ENCODE measurements around the gene SMAD3. TPM values are rescaled to one million over a fixed set of nuclear protein-coding genes. Genes with fewer than 3 reads are reported as not detected.

Gene SMAD3
- total RNA-seq, 2 donors from 2014 or later: 20.8 to 37.8 TPM

GRCh38 chr15:67084561-67084960 is 19.2 kb downstream of the SMAD3 start:
- Histone ChIP-seq H3K27ac (no peak overlapping the region), H3K36me3 (no peaks in the 10 kb centered on the region), H3K4me1 (peaks cover 0 to 97% of the 10 kb centered on the region in 2 donors), H3K9me3 (no peaks in the 10 kb centered on the region), H3K4me3 (no peak overlapping the region), H3K27me3 (no peaks in the 10 kb centered on the region)
- TF ChIP-seq CTCF (IDR thresholded peaks at IDR 0.05): no peak
- DNase-seq (ENCODE audit: low spot score): no peak

- Histone ChIP-seq H3K4me1 (peaks cover 0 to 97% of the 10 kb centered on the region in 2 donors), H3K4me3 (no peak overlapping the region), H3K9me3 (no peaks in the 10 kb centered on the region), H3K36me3 (no peaks in the 10 kb centered on the region), H3K27ac (no peak overlapping the region), H3K27me3 (no peaks in the 10 kb centered on the region)
- no peak for DNase-seq (ENCODE audit: low spot score)
- no peak for TF ChIP-seq CTCF (IDR thresholded peaks at IDR 0.05)
Observed at GRCh38 chr15:67085237-67085817, 19.9 kb downstream of the SMAD3 start.

- no peak for TF ChIP-seq CTCF (IDR thresholded peaks at IDR 0.05)
- DNase-seq (ENCODE audit: low spot score): no peak
- peak overlapping the region in 1 of 2 donors; percentile 6 for H3K27ac ChIP-seq
Observed at GRCh38 chr15:67085818-67086636, 20.6 kb downstream of the SMAD3 start.

GRCh38 chr15:67086637-67086914 is 21.2 kb downstream of the SMAD3 start:
- H3K27ac ChIP-seq: peak overlapping the region in 1 of 2 donors; percentile 6
- H3K36me3 ChIP-seq: no peaks in the 10 kb centered on the region
- no peaks in the 10 kb centered on the region for H3K27me3 ChIP-seq
- H3K4me1 ChIP-seq: peaks cover 0 to 97% of the 10 kb centered on the region in 2 donors
- no peaks in the 10 kb centered on the region for H3K9me3 ChIP-seq
- no peak for TF ChIP-seq CTCF (IDR thresholded peaks at IDR 0.05)
- no peak overlapping the region for H3K4me3 ChIP-seq
- DNase-seq (ENCODE audit: low spot score): no peak

More at GRCh38 chr15:67085818-67086636, 20.6 kb downstream of the SMAD3 start:
- Histone ChIP-seq H3K4me3 (no peak overlapping the region), H3K4me1 (peaks cover 0 to 97% of the 10 kb centered on the region in 2 donors), H3K36me3 (no peaks in the 10 kb centered on the region), H3K27me3 (no peaks in the 10 kb centered on the region), H3K9me3 (no peaks in the 10 kb centered on the region)

- DNase-seq (ENCODE audit: low spot score): no peak
- no peaks in the 10 kb centered on the region for H3K9me3 ChIP-seq
Observed at GRCh38 chr15:67087507-67088172, 22.2 kb downstream of the SMAD3 start.

More at GRCh38 chr15:67087507-67088172, 22.2 kb downstream of the SMAD3 start:
- Histone ChIP-seq H3K36me3 (no peaks in the 10 kb centered on the region), H3K4me3 (no peak overlapping the region), H3K4me1 (peaks cover 0 to 97% of the 10 kb centered on the region in 2 donors), H3K27ac (no peak overlapping the region), H3K27me3 (no peaks in the 10 kb centered on the region)
- TF ChIP-seq CTCF (IDR thresholded peaks at IDR 0.05): no peak

Data from right atrium auricular region (tissue), 2 donors.